OCI-LY7 (cell line): ENCODE data around the gene AUTS2. TPM values are rescaled to one million over a fixed set of nuclear protein-coding genes. Genes with fewer than 3 reads are reported as not detected.

Experiments used
- BruUV-seq: library from RNA; stranded (reverse); fragments of 400-500 nt; replicated peaks from 2 replicates; lab custom pipeline; 2021; lab: Mats Ljungman, UMichigan
- CTCF ChIA-PET: fragments of 300-600 bp; sonication (Branson Sonifier 250); formaldehyde crosslinking; loops from one replicate; lab custom pipeline; 2022; ENCODE audit warnings: antibody characterized with exemption; ENCODE audit not compliant: unreplicated experiment; lab: Charles Lee
- POLR2A ChIA-PET: fragments of 300-600 bp; sonication (Branson Sonifier 250); formaldehyde crosslinking; loops from one replicate; lab custom pipeline; 2022; ENCODE audit warnings: antibody characterized with exemption; lab: Charles Lee
- DNase-seq: peaks from one replicate; pipeline ENCODE4 v3.0.0-alpha.2; 2015; ENCODE audit warnings: low spot score
- H2AFZ ChIP-seq: fragments of 200-600 bp; sonication (generic), shearing (Covaris generic); 2 replicates; pipeline ENCODE4 v1.6.1; 2014; ENCODE audit warnings: mild to moderate bottlenecking, antibody characterized with exemption, low read length, moderate library complexity
- H3K27ac ChIP-seq: fragments of 200-600 bp; sonication (generic); 2 replicates; pipeline ENCODE4 v1.5.1; 2014; ENCODE audit warnings: mixed run types, low read depth, mild to moderate bottlenecking, moderate library complexity, low read length, inconsistent platforms; ENCODE audit not compliant: poor library complexity, severe bottlenecking
- H3K36me3 ChIP-seq: fragments of 200-600 bp; sonication (generic); 2 replicates; pipeline ENCODE4 v1.6.1; 2014; ENCODE audit warnings: mild to moderate bottlenecking, antibody characterized with exemption, low read length, moderate library complexity, mixed read lengths; ENCODE audit not compliant: insufficient read depth
- H3K4me1 ChIP-seq: fragments of 200-600 bp; sonication (generic); 2 replicates; pipeline ENCODE4 v1.5.1; 2014; ENCODE audit warnings: mild to moderate bottlenecking, low read length; ENCODE audit not compliant: insufficient read depth, poor library complexity, severe bottlenecking
- H3K4me2 ChIP-seq: fragments of 200-600 bp; sonication (generic); 2 replicates; pipeline ENCODE4 v1.6.1; 2014; ENCODE audit warnings: mild to moderate bottlenecking, low read length
- H3K4me3 ChIP-seq: fragments of 200-600 bp; sonication (generic); 2 replicates; pipeline ENCODE4 v1.5.1; 2014; ENCODE audit warnings: mild to moderate bottlenecking, low read depth, low read length; ENCODE audit not compliant: poor library complexity, severe bottlenecking
- H3K79me2 ChIP-seq: fragments of 200-600 bp; sonication (generic); 2 replicates; pipeline ENCODE4 v1.6.1; 2016; ENCODE audit warnings: low read depth, mild to moderate bottlenecking, low read length, moderate library complexity, mixed read lengths; ENCODE audit not compliant: insufficient read depth
- H3K9me2 ChIP-seq: fragments of 200-600 bp; sonication (generic); 2 replicates; pipeline ENCODE4 v1.6.1; 2016; ENCODE audit warnings: mild to moderate bottlenecking, low read length, mixed read lengths; ENCODE audit not compliant: insufficient read depth
- H3K9me3 ChIP-seq: fragments of 200-600 bp; sonication (generic); 2 replicates; pipeline ENCODE4 v1.6.1; 2014; ENCODE audit warnings: mild to moderate bottlenecking, mixed run types, low read length, mixed read lengths
- H4K20me1 ChIP-seq: fragments of 200-600 bp; sonication (generic); 2 replicates; pipeline ENCODE4 v1.6.1; 2014; ENCODE audit warnings: mild to moderate bottlenecking, antibody characterized with exemption, low read length, moderate library complexity, mixed read lengths; ENCODE audit not compliant: insufficient read depth
- CTCF ChIP-seq: fragments of 200-600 bp; sonication (generic); conservative IDR thresholded peaks from 2 replicates; pipeline ENCODE4 v1.5.1; 2014; ENCODE audit warnings: mild to moderate bottlenecking, antibody characterized with exemption, low read length, moderate library complexity, mixed read lengths
- EZH2phosphoT487 ChIP-seq: fragments of 200-600 bp; sonication (generic); IDR thresholded peaks from 2 replicates; pipeline ENCODE4 v1.6.1; 2018; ENCODE audit warnings: low read depth, borderline replicate concordance, mild to moderate bottlenecking, mixed run types, antibody characterized with exemption, low read length, moderate library complexity, mixed read lengths
- intact Hi-C: fragments of 100-400 bp; cut with micrococcal nuclease; formaldehyde crosslinking; loops from one replicate; pipeline ENCODE4 v1.10.0; 2022; ENCODE audit not compliant: unreplicated experiment
- total RNA-seq, 2 experiments: library from RNA; depleted of rRNA in 1 of 2; stranded (reverse); fragments of >200 nt in 1 of 2; shearing (Covaris generic) in 1 of 2; gene quantifications; 2 replicates each; pipeline ENCODE4 v1.2.3, GENCODE V29; 2014 to 2022

The AUTS2 gene
- total RNA-seq, 2 experiments from 2014 or later: 37.9 to 78.5 TPM

GRCh38 chr7:70377957-70378356 lies 779.7 kb downstream of the AUTS2 start:
- Histone ChIP-seq H3K36me3 (no peaks in the 10 kb centered on the region), H3K9me2 (no peaks in the 10 kb centered on the region), H3K4me3 (no peak overlapping the region), H3K9me3 (no peaks in the 10 kb centered on the region), H3K4me1 (peaks cover 9% of the 10 kb centered on the region), H3K27ac (no peak overlapping the region), H4K20me1 (no peaks in the 10 kb centered on the region), H3K4me2 (no peak overlapping the region), H3K79me2 (no peaks in the 10 kb centered on the region), H2AFZ (no peak overlapping the region)
- POLR2A ChIA-PET: interaction anchor here (0.7 to 2.7 kb wide), 4 partner anchors 11 to 374 kb away, joined by 3 to 7 read pairs (median 4); no protein-coding TSS in a partner anchor
- CTCF ChIA-PET: no interaction called here
- DNase-seq: no peak
- no TSS peak for BruUV-seq
- intact Hi-C loops: no loop called here
- TF ChIP-seq EZH2phosphoT487 (no peak), CTCF (no peak)

GRCh38 chr7:70379210-70379609 lies 780.9 kb downstream of the AUTS2 start:
- H4K20me1 ChIP-seq: no peaks in the 10 kb centered on the region
- ChIA-PET POLR2A (interaction anchor here (1.0 to 2.7 kb wide), 5 partner anchors 10 to 52 kb away, joined by 3 to 7 read pairs (median 3); no protein-coding TSS in a partner anchor), CTCF (no interaction called here)
- no peak overlapping the region for H3K4me2 ChIP-seq
- no peak for DNase-seq
- no peak overlapping the region for H3K27ac ChIP-seq
- TF ChIP-seq EZH2phosphoT487: no peak
- TF ChIP-seq CTCF: no peak
- no peak overlapping the region for H3K4me3 ChIP-seq
- no peaks in the 10 kb centered on the region for H3K79me2 ChIP-seq
- peaks cover 9% of the 10 kb centered on the region for H3K4me1 ChIP-seq
- H3K9me2 ChIP-seq: no peaks in the 10 kb centered on the region
- H3K36me3 ChIP-seq: no peaks in the 10 kb centered on the region
- no TSS peak for BruUV-seq
- no peak overlapping the region for H2AFZ ChIP-seq
- H3K9me3 ChIP-seq: no peaks in the 10 kb centered on the region
- intact Hi-C loops: no loop called here

GRCh38 chr7:70380421-70381015 lies 782.2 kb downstream of the AUTS2 start:
- H3K4me3 ChIP-seq: no peak overlapping the region
- H3K9me3 ChIP-seq: no peaks in the 10 kb centered on the region
- DNase-seq: no peak
- no peaks in the 10 kb centered on the region for H3K36me3 ChIP-seq
- H3K27ac ChIP-seq: no peak overlapping the region
- H3K79me2 ChIP-seq: no peaks in the 10 kb centered on the region
- H4K20me1 ChIP-seq: no peaks in the 10 kb centered on the region
- no TSS peak for BruUV-seq
- TF ChIP-seq CTCF (no peak), EZH2phosphoT487 (no peak)
- H3K4me2 ChIP-seq: no peak overlapping the region
- intact Hi-C loops: no loop called here
- peaks cover 9% of the 10 kb centered on the region for H3K4me1 ChIP-seq
- POLR2A ChIA-PET: interaction anchor here (0.7 to 2.7 kb wide), 4 partner anchors 8 to 627 kb away, joined by 3 to 7 read pairs (median 4); no protein-coding TSS in a partner anchor
- no peaks in the 10 kb centered on the region for H3K9me2 ChIP-seq
- CTCF ChIA-PET: interaction anchor here (1.4 kb wide), 1 partner anchor 15 kb away, joined by 3 read pairs; no protein-coding TSS in a partner anchor
- no peak overlapping the region for H2AFZ ChIP-seq
